Esophagus squamous epithelium (tissue), 4 donors: Measurements from ENCODE around the gene PML.

Experiments
- POLR2A ChIP-seq, 4 donors: fragments of 450-650 bp; IDR thresholded peaks; one replicate each; pipeline ENCODE4 v1.6.1; 2017; ENCODE audit warnings: antibody characterized with exemption in 4 of 4, mild to moderate bottlenecking in 4 of 4, moderate library complexity in 3 of 4
- TF ChIP-seq, protein P1 (sequence below), 6 experiments: fragments of 450-650 bp in 4 of 6; fragments of 200-600 bp in 2 of 6; sonication (generic) in 2 of 6; IDR thresholded peaks; one replicate each; pipeline ENCODE4 v1.5.1; 2016 to 2019; ENCODE audit warnings: antibody characterized with exemption in 6 of 6, mild to moderate bottlenecking in 4 of 6, moderate library complexity in 4 of 6

GRCh38 chr15:73990250-73991005 lies 4.1 kb upstream of the PML start:
- TF ChIP-seq, protein P1, sequence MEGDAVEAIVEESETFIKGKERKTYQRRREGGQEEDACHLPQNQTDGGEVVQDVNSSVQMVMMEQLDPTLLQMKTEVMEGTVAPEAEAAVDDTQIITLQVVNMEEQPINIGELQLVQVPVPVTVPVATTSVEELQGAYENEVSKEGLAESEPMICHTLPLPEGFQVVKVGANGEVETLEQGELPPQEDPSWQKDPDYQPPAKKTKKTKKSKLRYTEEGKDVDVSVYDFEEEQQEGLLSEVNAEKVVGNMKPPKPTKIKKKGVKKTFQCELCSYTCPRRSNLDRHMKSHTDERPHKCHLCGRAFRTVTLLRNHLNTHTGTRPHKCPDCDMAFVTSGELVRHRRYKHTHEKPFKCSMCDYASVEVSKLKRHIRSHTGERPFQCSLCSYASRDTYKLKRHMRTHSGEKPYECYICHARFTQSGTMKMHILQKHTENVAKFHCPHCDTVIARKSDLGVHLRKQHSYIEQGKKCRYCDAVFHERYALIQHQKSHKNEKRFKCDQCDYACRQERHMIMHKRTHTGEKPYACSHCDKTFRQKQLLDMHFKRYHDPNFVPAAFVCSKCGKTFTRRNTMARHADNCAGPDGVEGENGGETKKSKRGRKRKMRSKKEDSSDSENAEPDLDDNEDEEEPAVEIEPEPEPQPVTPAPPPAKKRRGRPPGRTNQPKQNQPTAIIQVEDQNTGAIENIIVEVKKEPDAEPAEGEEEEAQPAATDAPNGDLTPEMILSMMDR (IDR thresholded peaks at IDR 0.05) = no peak
- TF ChIP-seq POLR2A (IDR thresholded peaks at IDR 0.05) = no peak
